Psoas muscle (tissue), 8 donors: ENCODE measurements around the gene TUBGCP6. TPM values are rescaled to one million over a fixed set of nuclear protein-coding genes. Genes with fewer than 3 reads are reported as not detected.
A peak's percentile ranks its signal among the peaks of the same experiment; 100 is the strongest.

Source experiments
- ATAC-seq, 4 donors: fragments of 200-7000 bp; cut with Tn5 transposase; one replicate each; pipeline ENCODE4 v1.9.1; 2020; ENCODE audit warnings: moderate library complexity in 3 of 4, mild to moderate bottlenecking in 2 of 4
- DNase-seq, 2 donors: peaks; one replicate each; pipeline ENCODE4 v3.0.0-alpha.2; 2020
- H3K27ac ChIP-seq: fragments of 200-600 bp; one replicate; pipeline ENCODE4 v1.8.0; 2022
- H3K27me3 ChIP-seq, 3 donors: fragments of 200-600 bp in 1 of 3; one replicate each; pipeline versions ENCODE4 v1.6.1 to v1.8.0; 2013 to 2022; ENCODE audit warnings: low read length in 2 of 3, mild to moderate bottlenecking in 2 of 3, moderate library complexity in 1 of 3; ENCODE audit not compliant: insufficient read depth in 3 of 3
- H3K36me3 ChIP-seq, 2 donors: fragments of 200-600 bp in 1 of 2; one replicate each; pipeline versions ENCODE4 v1.6.1 to v1.8.0; 2013 to 2022; ENCODE audit warnings: low read depth in 1 of 2, mild to moderate bottlenecking in 1 of 2, moderate library complexity in 1 of 2; ENCODE audit not compliant: insufficient read depth in 1 of 2
- H3K4me1 ChIP-seq: fragments of 200-600 bp; one replicate; pipeline ENCODE4 v1.8.0; 2022
- H3K4me3 ChIP-seq: fragments of 200-600 bp; one replicate; pipeline ENCODE4 v1.8.0; 2022; ENCODE audit warnings: mild to moderate bottlenecking
- H3K9me3 ChIP-seq: fragments of 200-600 bp; one replicate; pipeline ENCODE4 v1.8.0; 2022
- CTCF ChIP-seq: fragments of 200-600 bp; IDR thresholded peaks from one replicate; pipeline ENCODE4 v1.8.0; 2022; ENCODE audit warnings: antibody characterized with exemption
- WGBS, 3 donors: extraction: QIAGEN DNeasy Blood & Tissue Kit; methylation state at CpG; one replicate each; pipeline versions ENCODE4 v1.1.6 to v1.1.7; 2013; 5-methylcytosine and 5-hydroxymethylcytosine counted together
- intact Hi-C, 2 donors: fragments of 100-400 bp; cut with DNase I; formaldehyde crosslinking; loops; one replicate each; pipeline versions ENCODE4 v1.11.0 to v1.14.2; 2022
- polyA plus RNA-seq, 3 donors: library from polyadenylated mRNA; stranded (reverse); fragments of 200-250 nt; gene quantifications; one replicate each; pipeline ENCODE4 v1.2.3, GENCODE V29; 2013
- total RNA-seq, 4 donors: library from RNA; stranded (reverse); fragmentation: NEBNext Ultra II Directional in 2 of 4; extraction: Animal tissue kit (Norgen Biotek cat#: 25700) in 2 of 4; gene quantifications; one replicate each; pipeline versions ENCODE4 v1.2.1 to v1.2.4, GENCODE V29; 2021 to 2023
- donor health status: healthy with polysubstance abuse.
- donor health status: DM: no; HTN: no; CAD: no; lungs with moderate emphysema.
- donor health status: Bipolar disorder and iron deficiency.
- donor health status: healthy.
- donor health status: DM: yes; HTN: yes; CAD: no.
- donor health status: DM: no; HTN: no; CAD: no.
- donor health status: DM: no; HTN: no; CAD: no.
- donor health status: DM: yes; HTN: yes; CAD: no.

The TUBGCP6 gene
- total and polyA plus RNA-seq, 7 donors, result 9.5 to 21.8 (median 18.0) TPM

DNA sequence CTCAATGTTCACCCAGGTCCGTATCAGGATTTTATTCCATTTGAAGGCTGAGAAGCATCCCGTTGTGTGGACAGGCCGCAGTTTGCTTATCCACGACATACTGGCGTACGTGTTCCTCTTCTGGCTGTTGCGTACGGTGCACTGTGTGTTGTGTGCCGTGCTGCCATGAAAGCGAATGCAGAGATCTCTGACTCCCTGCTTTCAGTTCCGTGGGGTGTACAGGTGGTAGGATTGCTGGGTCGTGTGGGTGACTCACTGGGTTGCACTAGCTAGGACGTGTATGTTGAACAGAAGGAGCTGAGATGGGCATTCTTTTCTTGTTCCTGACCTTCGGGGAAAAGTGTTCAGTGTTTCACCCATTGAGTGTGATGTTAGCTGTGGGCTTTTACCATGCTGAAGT lies 33.7 kb downstream of the TUBGCP6 start:
- no peaks in the 10 kb centered on the region for H3K27me3 ChIP-seq
- WGBS, 3 donors, result 78 to 89% (median 79%) methylated on average over 14 of the region's 14 CpGs
- H3K4me3 ChIP-seq, result no peak overlapping the region
- no peak for TF ChIP-seq CTCF
- H3K27ac ChIP-seq, result no peak overlapping the region
- no peak for DNase-seq
- H3K36me3 ChIP-seq, result peaks cover 0 to 90% of the 10 kb centered on the region in 2 donors
- no peaks in the 10 kb centered on the region for H3K9me3 ChIP-seq
- peaks cover 10% of the 10 kb centered on the region for H3K4me1 ChIP-seq
- intact Hi-C loops, result no loop called here
- no peak for ATAC-seq

DNA sequence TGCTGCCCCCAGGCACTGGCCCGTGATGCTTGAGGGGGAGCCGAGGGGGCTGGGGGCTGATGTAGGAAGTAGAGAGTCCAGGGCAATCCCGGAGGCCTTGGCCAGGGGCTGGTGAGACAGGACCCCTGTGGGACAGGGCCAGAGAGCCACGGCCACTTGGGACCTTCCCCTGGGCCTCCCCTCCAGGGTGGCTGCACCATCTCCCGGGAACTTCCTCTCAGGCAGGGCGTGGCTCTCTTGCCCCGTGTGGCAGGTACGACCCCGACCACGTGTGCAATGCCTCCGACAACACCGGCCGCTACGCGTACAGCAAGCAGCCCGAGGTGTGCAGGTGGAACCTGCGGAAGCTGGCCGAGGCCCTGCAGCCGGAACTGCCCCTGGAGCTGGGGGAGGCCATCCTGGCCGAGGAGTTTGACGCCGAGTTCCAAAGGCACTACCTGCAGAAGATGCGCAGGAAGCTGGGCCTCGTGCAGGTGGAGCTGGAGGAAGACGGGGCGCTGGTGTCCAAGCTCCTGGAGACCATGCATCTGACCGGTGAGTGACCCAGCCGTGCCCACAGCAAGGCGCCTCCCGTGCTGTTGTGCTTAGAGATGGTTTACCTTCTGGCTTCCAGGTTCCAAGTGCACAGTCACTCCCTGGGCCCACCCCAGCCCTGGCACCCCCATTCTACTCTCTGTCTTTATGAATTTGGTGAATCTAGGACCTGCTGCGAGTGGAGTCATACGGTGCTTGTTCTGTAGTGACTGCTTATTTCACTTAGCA lies 34.3 kb downstream of the TUBGCP6 start:
- Histone ChIP-seq H3K9me3 (no peaks in the 10 kb centered on the region), H3K36me3 (peaks cover 0 to 85% of the 10 kb centered on the region in 2 donors), H3K4me3 (no peak overlapping the region), H3K27ac (no peak overlapping the region), H3K4me1 (peaks cover 16% of the 10 kb centered on the region), H3K27me3 (no peaks in the 10 kb centered on the region)
- no peak for TF ChIP-seq CTCF
- DNase-seq (peak in 1 of 2 donors; percentile 62), ATAC-seq (peak in 1 of 4 donors; percentile 1)
- WGBS, 3 donors, result 87 to 89% (median 89%) methylated on average over 30 to 32 of the region's 32 CpGs
- intact Hi-C loops, result no loop called here

- peak; percentile 78 for TF ChIP-seq CTCF
- Histone ChIP-seq H3K27me3 (no peaks in the 10 kb centered on the region), H3K4me3 (no peak overlapping the region), H3K4me1 (peaks cover 23% of the 10 kb centered on the region), H3K36me3 (peaks cover 0 to 88% of the 10 kb centered on the region in 2 donors), H3K27ac (no peak overlapping the region), H3K9me3 (no peaks in the 10 kb centered on the region)
- ATAC-seq (peak; percentile 34 to 60 (median 44)), DNase-seq (peak; percentile 69 to 84)
- 60 to 67% (median 63%) methylated on average over 19 to 20 of the region's 20 CpGs for WGBS, 3 donors
- intact Hi-C loops, result loop anchor here (2.0 to 10.0 kb wide), 6 partner anchors 32 to 443 kb away; no protein-coding TSS in a partner anchor
Observed at GRCh38 chr22:50209893-50210292, 34.9 kb downstream of the TUBGCP6 start.

DNA sequence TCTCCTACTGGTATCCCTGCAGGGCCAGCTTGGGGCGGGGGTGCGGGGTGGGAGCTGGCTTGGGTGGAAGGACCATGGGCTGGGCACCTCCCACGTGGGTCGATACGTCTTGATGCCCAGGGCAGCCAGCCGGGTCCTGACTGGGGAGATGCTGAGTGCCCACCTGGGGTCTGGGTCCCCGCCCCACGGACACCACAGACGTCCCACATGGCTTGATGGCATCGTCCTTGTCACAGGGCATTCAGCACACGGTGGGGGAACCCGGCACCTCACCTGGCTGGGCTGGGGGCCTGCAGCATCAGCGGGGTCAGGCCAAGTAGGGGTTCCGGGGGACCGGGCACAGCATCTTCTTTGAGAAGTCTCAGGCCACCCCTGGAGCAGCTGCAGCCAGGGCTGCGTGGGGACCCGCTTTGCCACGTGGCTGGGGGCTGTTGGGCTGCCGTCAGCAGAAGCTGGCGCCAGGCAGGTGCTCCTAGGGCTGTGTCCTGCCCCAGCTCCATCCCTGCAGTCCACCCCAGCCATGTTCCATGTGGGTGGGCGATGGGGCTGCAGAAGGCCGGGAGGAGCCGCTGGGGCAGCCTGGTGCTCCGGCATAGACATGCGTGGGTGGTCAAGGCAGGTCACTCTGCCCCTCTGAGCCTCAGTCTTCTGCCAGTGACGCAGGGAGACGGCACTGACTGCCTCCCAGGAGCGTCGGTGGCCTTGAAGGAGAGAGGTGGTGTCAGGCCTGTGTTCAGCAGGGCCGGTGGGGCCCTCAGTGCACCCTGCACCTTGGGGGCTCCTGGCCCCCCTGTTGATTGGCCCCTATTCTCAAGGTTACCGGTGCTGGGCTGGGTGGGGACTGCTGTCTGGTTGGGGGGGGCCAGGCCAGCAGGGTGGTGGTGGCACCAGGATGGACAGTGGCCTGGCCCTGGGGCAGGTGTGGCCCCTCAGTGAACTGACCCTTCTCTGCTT lies 35.6 kb downstream of the TUBGCP6 start:
- H3K9me3 ChIP-seq, result no peaks in the 10 kb centered on the region
- H3K4me3 ChIP-seq, result no peak overlapping the region
- WGBS, 3 donors, result 72 to 82% (median 72%) methylated on average over 30 to 31 of the region's 31 CpGs
- peaks cover 26% of the 10 kb centered on the region for H3K4me1 ChIP-seq
- H3K36me3 ChIP-seq, result peaks cover 0 to 87% of the 10 kb centered on the region in 2 donors
- no peak overlapping the region for H3K27ac ChIP-seq
- TF ChIP-seq CTCF, result no peak
- no peaks in the 10 kb centered on the region for H3K27me3 ChIP-seq
- DNase-seq (peak in 1 of 2 donors; percentile 55), ATAC-seq (peak; percentile 1 to 6 (median 2))
- intact Hi-C loops, result loop anchor here (2.0 to 10.0 kb wide), 6 partner anchors 33 to 442 kb away; no protein-coding TSS in a partner anchor
